GM18519 (cell line): Measurements from ENCODE around the gene PIGL.
"Not testable (repeated sequence)": the region's sequence is repeated elsewhere in the genome, so short reads cannot be mapped to it uniquely, and the experiment has no call there.

Experiments
- ATAC-seq: cut with Tn5 transposase; IDR thresholded peaks from one replicate; pipeline ENCODE4 v1.9.1; 2021; ENCODE audit warnings: mild to moderate bottlenecking, moderate library complexity; ENCODE audit not compliant: unreplicated experiment, low FRiP score

Gene PIGL

GRCh38 chr17:16301963-16302855, 85.2 kb downstream of the PIGL start:
- no peak for ATAC-seq

- no peak for ATAC-seq
Measured at GRCh38 chr17:16302856-16303255, 85.8 kb downstream of the PIGL start.

GRCh38 chr17:16304830-16305229, 87.8 kb downstream of the PIGL start:
- no peak for ATAC-seq

GRCh38 chr17:16306211-16306610, 89.2 kb downstream of the PIGL start:
- ATAC-seq: no peak

- not testable (repeated sequence) for ATAC-seq
Measured at GRCh38 chr17:16312061-16312460, 95.1 kb downstream of the PIGL start.

GRCh38 chr17:16313139-16314090, 96.4 kb downstream of the PIGL start:
- no peak for ATAC-seq

GRCh38 chr17:16314189-16314588, 97.2 kb downstream of the PIGL start:
- ATAC-seq: no peak

GRCh38 chr17:16314859-16315258, 97.8 kb downstream of the PIGL start:
- ATAC-seq: no peak

GRCh38 chr17:16319969-16320368, 103.0 kb downstream of the PIGL start:
- no peak for ATAC-seq

GRCh38 chr17:16322636-16323035, 105.6 kb downstream of the PIGL start:
- ATAC-seq: no peak

GRCh38 chr17:16325964-16326363, 109.0 kb downstream of the PIGL start:
- ATAC-seq: no peak

- ATAC-seq: no peak
Measured at GRCh38 chr17:16327018-16327417, 110.0 kb downstream of the PIGL start.

- ATAC-seq: no peak
Measured at GRCh38 chr17:16328997-16329396, 112.0 kb downstream of the PIGL start.

- ATAC-seq: no peak
Measured at GRCh38 chr17:16329519-16330271, 112.7 kb downstream of the PIGL start.

GRCh38 chr17:16338391-16338790, 121.4 kb downstream of the PIGL start:
- ATAC-seq: no peak

GRCh38 chr17:16339402-16339801, 122.4 kb downstream of the PIGL start:
- ATAC-seq: no peak

GRCh38 chr17:16339959-16340358, 122.9 kb downstream of the PIGL start:
- no peak for ATAC-seq

GRCh38 chr17:16342979-16343378, 126.0 kb downstream of the PIGL start:
- ATAC-seq: no peak

GRCh38 chr17:16343569-16343968, 126.6 kb downstream of the PIGL start:
- ATAC-seq: no peak

- ATAC-seq: no peak
Measured at GRCh38 chr17:16345565-16345964, 128.6 kb downstream of the PIGL start.
